SHP77 (cell line): Measurements from ENCODE around the gene PTPMT1.
"Not testable (repeated sequence)": the region's sequence is repeated elsewhere in the genome, so short reads cannot be mapped to it uniquely, and the experiment has no call there.

Experiments
- DNase-seq, 2 experiments: peaks; one replicate each; lab custom pipeline; 2025; lab: John Stamatoyannopoulos, UW

PTPMT1 gene

DNA sequence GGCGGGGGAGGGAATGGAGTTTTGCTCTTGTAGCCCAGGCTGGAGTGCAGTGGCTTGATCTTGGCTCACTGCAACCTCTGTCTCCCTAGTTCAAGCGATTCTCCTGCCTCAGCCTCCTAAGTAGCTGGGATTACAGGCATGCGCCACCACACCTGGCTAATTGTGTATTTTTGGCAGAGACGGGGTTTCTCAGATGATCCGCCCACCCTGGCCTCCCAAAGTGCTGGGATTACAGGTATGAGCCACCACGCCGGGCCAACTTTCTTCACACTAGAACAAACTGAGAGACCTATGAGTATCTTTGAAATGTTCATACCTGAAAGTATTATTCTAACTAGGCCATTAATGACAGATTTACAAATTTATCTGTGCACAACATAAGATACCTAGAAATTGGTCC, 19.1 kb upstream of the PTPMT1 start:
- not testable (repeated sequence) for DNase-seq

DNA sequence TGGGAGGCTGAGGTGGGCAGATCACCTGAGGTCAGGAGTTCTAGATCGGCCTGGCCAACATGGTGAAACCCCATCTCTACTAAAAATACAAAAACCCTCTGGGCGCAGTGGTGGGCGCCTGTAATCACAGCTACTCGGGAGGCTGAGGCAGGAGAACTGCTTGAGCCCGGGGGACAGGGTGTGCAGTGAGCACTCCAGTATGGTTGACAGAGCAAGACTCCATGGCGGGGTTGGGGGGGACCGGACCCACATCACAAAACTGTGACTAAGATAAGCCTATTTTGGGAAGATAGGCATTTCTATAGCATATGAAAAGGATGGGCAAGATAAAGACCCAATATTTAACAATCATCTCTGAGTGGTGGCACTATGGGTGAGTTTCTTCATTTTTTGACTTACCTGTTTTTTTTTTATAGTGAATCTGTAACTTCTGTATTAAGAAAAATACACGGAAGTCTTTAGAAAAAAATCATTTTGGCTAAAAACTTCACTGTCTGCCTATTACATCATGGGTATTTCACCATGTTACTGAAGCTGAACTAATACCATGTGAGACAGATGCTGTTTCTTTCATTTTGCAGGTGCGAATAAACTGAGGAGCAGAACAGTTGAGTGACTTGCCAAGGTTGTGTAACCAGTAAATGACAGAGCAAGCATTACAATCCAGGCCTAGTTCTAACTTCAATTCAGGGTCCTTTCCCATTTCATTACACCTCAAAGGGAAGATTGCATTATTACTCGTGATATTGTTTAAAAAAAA, 14.9 kb upstream of the PTPMT1 start:
- DNase-seq, result no peak

- DNase-seq, result peak; percentile 5 to 12
Observed at GRCh38 chr11:47551086-47551485, 14.3 kb upstream of the PTPMT1 start.

- peak in 1 of 2 experiments; percentile 39 for DNase-seq
Observed at GRCh38 chr11:47552056-47552565, 13.3 kb upstream of the PTPMT1 start.

GRCh38 chr11:47552566-47553405, 12.6 kb upstream of the PTPMT1 start, which contains the start of gene CELF1:
Gene CELF1, minus strand, starts transcription at chr11:47553132. Its CDS starts 53,609 bp downstream, at chr11:47499523.
- DNase-seq, result peak; percentile 89 to 94

- no peak for DNase-seq
Observed at GRCh38 chr11:47553406-47553743, 12.0 kb upstream of the PTPMT1 start.

- DNase-seq, result not testable (repeated sequence)
Observed at GRCh38 chr11:47557004-47557403, 8.4 kb upstream of the PTPMT1 start.

DNA sequence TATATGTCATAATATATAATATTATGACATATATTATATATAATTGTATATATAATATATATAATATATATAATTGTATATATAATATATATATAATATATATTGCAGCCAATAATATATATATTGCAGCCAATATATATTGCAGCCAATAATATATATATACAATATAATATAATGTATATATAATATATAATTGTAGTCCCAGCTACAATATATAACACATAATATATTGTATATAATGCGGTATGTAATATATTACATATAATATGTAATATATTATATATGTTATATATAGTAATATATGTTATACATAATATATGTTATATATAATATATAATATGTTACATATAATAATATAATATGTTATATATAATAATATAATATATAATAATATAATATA, 6.7 kb upstream of the PTPMT1 start:
- DNase-seq, result no peak

DNA sequence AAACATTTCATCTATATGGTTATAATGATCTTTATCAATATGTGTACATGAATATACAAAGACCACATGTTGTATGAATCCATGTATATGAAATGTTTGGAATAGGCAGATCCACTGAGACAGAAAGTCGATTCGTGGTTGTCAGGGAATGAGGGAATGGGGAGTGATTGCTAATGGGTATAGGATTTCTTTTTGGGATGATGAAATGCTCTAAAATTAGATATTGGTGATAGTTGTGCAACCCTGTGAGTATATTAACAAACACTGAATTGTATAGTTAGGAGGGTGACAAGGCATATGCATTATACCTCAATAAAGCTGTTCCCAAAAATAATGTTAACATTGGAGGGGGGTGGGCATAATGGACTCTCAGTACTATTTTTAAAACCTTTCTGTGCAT, 5.0 kb upstream of the PTPMT1 start:
- no peak for DNase-seq

GRCh38 chr11:47562393-47562792, 3.0 kb upstream of the PTPMT1 start:
- DNase-seq, result not testable (repeated sequence)

DNA sequence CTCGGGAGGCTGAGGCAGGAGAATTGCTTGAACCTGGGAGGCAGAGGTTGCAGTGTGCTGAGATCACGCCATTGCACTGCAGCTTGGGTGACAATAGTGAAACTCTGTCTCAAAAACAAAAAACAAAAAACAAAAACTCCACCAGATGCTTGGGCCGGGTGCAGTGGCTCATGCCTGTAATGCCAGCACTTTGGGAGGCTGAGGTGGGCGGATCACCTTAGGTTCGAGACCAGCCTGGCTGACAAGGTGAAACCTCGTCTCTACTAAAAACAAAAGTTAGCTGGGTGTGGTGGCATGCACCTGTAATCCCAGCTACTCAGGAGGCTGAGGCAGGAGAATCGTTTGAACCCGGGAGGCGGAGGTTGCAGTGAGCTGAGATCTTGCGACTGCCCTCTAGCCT, 1.0 kb upstream of the PTPMT1 start:
- not testable (repeated sequence) for DNase-seq

GRCh38 chr11:47564933-47565339, 463 bp upstream of the PTPMT1 start:
- no peak for DNase-seq

GRCh38 chr11:47566149-47566698, 825 bp downstream of the PTPMT1 start:
- DNase-seq, result peak in 1 of 2 experiments; percentile 7

DNA sequence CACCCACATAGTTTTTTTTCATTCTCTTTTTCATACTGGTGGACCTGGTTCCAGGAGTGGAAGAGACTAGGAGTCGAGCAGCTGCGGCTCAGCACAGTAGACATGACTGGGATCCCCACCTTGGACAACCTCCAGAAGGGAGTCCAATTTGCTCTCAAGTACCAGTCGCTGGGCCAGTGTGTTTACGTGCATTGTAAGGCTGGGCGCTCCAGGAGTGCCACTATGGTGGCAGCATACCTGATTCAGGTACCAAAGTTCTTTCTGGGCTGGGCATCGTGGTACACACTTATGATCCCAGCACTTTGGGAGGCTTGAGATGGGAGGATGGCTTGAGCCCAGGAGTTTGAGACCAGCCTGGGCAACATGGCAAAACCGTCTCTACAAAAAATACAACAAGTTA, 4.2 kb downstream of the PTPMT1 start:
- DNase-seq, result no peak

DNA sequence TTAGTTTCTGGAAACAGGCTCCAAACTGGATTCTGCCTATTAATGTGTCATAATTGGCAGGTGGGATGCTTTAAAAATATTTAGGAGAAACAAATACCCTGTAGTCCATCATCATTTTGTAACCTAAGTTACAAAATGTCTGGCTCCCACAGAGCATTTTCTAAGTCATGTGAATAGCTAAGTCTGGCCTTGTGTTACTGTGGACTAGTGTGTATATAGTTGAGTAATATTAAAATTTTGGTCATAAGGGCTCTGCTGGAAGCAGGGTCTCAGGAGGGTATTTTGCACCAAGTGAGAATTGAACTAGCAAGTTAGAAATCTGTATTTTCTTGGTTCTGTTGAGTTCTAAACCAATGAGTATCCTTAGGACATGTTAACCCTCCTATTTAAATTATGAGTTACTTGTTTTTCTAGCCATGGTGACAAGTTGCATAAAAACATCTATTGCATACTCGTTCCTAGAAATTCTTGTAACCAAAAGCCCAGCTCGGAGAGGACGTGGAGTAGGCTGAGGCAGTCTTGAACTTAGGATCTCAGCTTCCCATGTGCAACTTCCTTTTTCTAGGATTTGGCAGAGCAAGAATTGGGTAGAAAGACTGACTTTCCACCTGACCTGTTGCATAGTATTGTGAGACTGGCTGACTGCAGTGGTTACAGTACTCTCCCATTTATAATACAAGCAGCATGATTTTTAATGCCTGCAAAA, 5.4 kb downstream of the PTPMT1 start:
- DNase-seq, result no peak

DNA sequence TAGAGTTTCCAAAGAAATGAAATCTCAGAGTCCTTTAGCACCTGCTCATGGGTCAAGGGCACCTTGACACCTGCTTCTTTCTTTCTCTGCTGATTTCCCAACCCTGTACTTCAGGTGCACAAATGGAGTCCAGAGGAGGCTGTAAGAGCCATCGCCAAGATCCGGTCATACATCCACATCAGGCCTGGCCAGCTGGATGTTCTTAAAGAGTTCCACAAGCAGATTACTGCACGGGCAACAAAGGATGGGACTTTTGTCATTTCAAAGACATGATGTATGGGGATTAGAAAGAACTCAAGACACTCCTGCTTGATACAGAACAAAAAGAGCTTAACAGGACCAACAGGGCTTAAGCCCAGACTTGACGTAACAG, 5.9 kb downstream of the PTPMT1 start:
- DNase-seq, result no peak

GRCh38 chr11:47571895-47572294, 6.5 kb downstream of the PTPMT1 start:
- no peak for DNase-seq

DNA sequence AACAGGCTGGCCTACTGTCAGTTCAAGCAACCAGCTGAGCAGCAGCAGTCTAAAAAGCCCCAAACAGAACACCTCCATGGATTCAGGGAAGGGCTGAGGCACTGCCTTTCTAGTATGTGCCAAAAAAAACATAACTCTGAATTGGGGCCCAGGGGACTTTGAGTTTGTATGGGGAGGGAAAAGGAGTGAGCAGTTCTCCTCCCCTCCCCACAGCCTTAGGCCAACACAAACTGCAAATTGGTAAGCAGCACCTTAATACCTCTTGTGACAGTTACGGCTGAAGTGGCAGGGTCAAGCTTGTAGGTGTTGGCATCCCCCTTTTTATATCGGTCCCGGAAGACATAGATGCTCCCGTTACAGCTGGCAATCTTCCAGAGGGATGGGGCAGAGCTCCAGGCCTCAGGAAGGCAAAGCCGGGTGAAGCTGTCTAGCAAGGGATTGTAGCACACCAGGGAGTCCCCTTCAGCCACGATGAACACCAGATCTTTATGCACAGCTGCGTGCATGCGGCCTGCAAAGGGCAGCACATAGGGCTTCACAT, 7.4 kb downstream of the PTPMT1 start:
- no peak for DNase-seq

DNA sequence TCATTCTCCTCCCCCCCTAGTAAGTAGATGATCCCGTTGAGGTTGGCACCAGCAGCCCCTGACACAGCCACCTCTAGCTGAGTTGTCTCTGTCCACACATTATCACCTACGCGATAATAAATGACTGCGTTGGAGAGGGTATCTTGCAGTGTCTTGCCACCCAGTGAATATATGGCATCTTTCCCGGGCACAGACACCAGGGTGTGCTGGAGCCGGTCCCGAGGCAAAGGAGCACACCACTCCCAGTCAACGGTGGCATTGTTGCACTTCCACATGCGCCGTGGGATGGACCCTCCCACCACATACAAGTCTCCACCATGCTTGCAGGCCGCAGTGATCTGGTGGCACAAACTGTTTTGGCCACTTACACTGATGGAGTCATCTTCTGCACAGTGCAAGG, 7.9 kb downstream of the PTPMT1 start:
- DNase-seq, result no peak

DNA sequence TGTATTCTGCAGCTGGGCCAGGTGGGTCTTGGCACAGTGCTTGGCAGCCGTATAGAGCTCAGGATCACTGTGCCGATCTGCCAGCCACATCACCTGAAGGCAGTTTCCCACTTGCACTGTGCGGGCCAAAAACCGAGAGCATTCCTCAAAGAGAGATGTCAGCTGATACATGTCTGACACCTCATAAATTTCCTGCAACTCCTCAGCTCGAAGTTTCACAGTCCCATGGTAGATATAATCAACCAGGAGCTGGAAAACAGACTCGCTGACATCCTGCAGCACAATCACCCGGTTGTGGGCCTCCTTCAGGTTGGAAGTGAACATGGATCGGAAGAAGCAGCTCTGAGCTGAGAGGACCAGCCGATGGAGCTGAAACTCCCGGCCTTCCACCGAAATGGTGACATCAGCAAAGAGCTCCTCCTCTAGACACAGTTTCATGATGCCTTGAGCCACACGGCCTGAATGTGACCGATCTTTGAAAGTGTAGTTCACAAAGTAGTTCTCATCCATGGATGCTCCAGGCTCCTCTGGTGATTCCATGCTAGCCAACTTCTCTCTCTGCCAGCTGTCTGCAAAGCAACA, 12.2 kb downstream of the PTPMT1 start:
- no peak for DNase-seq
